Muscle of back (tissue), 11 donors: ENCODE data around the gene SYNPR. TPM values are rescaled to one million over a fixed set of nuclear protein-coding genes. Genes with fewer than 3 reads are reported as not detected.
A peak's percentile ranks its signal among the peaks of the same experiment; 100 is the strongest.

Source experiments
- DNase-seq, 3 donors: peaks; one replicate each; pipeline versions ENCODE4 v3.0.0 to v3.0.0-alpha.2; 2013
- polyA plus RNA-seq, 10 donors: library from polyadenylated mRNA; unstranded; fragments of 120-200 nt; gene quantifications; one replicate each; pipeline ENCODE4 v1.2.1, GENCODE V29; 2013; ENCODE audit not compliant: insufficient read length in 10 of 10

SYNPR gene
- polyA plus RNA-seq, 10 donors = 0.25 TPM; not detected in 9

DNA sequence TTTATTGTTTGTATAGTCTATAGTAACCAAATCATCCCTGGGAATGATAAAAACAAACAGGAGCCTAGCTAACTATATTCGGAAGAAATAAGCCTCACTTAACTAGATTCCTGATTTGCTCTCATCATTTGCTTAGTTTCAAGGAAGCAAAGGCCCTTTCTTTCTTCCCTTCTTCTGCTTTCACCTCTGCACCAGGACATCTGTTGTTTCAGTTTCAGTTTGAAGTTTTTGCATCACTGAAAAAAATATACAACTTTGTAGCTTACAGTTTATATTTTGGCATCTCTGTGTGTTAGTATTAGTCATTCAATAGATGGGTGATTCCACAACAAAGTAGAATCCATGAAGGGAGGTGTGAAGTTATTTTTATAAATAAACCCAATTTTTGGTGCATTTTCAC lies 260.8 kb downstream of the SYNPR start:
- DNase-seq = no peak

DNA sequence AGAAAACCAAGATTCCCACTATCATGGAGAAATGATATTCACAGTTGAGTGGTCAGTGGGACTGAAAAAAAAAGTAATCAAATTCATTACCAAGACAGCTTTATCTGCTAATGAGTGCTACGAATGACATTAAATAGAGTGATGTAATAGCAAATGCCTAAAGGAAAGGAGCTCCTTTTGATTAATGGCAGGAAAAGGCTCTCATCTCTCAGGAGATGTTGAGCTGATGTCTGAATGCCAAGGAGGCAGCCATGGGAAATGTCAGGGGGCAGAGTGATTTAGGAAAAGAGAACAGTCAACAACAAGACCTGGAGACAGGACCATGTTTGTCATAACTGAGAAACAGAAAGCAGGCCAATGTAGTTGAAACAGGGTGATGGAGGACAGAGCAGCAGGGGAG lies 277.7 kb downstream of the SYNPR start:
- no peak for DNase-seq

DNA sequence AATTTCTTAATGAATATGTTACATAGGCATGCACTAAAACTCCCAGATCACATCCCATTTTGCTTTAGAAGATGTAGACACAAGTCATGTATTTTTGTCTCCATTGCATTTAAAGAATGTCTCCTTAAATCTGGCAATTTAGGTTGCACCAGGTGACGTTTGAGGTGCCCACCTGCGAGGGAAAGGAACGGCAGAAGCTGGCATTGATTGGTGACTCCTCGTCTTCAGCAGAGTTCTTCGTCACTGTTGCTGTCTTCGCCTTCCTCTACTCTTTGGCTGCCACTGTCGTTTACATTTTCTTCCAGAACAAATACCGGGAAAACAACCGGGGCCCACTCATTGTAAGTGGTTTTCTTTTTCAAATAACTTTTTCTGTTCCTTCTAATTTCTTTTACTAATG lies 278.3 kb downstream of the SYNPR start:
- DNase-seq = no peak

DNA sequence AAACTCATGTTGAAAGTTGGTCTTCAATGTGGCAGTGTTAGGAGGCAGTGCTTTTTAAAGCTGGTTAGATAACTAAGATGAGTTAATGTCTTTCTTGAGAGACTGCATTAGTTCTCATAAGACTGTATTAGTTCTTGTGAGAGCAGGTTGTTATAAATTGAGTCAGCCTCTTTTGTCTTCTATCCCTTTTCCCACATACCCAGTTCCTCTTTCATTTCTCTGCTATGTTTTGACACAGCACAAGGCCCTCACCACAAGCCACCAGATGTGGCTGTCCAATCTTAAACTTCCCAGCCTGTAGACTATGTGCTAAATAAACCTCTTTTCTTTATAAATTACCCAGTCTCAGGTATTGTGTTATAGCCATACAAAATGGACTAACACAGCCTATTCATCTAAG lies 279.8 kb downstream of the SYNPR start:
- DNase-seq = no peak

DNA sequence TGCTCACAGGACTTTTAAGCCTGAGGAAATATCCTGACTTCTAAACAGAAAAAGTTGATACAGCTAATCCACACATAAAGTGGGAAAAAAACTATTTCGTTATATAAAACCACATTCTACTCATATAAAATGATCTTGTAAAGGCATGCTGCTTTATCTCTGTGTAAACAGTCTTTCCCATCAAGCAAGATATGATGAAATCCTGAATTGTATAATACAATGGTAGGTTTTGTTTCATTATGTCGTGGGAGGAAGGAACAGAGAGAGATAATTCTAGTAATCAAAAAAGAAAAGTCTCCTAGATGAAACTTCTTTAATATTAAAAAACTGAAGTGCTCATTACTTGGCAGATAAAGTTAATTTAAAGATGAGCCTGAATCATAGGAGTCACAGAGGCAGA lies 281.8 kb downstream of the SYNPR start:
- DNase-seq = no peak

DNA sequence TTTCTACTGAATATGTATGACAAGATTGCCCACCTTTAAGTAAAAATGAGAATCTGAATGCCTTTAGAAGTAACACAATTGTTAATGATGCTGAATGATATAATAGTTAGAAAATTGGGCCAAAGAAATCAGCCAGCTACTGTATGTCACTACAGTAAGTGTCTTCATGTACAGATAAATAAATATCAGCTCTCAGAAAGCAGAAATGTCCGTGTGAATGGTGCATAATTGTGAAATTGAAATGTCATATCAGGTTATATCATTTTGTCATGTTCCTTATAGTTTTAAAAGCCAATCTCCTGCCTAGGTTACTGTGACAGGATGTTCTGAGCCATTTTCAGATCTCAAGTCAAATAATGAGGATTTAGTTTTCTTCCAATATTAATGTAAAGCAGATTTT lies 283.8 kb downstream of the SYNPR start:
- DNase-seq = no peak

DNA sequence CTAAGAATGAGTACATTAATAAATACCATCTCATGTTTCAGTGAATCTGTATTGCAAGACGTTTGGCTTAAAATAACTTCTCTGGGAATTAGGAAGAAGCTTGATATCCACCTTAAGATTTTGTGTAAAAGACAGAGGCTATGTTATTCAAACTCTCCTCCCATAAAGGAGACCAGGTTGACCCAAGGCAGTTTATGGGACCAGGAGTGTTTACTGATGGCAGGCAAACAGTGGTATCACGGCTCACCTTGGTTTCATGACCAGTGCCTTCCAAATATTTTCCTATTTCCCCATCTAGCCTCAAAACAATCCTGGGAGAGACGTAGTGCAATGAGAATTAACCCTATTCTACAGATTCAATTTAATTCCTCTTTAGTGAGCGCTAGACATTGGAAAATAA lies 284.2 kb downstream of the SYNPR start:
- no peak for DNase-seq

DNA sequence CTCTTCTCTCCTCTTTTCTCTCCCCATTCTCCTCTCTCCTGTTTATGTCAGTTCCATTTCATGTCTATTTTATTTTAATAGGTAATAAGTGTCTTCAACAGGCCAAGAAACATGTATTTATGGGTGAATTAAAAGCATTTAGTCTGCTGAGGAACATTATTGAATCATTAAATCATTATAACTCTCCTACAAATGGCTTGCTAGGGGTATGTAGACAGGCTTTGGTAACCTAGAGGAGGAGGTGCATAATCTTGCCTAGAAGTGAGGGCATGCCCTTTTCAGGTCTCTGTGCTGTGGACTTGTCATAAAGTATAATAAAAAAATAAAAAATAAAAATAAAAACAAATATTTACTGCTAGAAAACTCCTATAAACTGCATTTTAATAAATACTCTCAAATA lies 285.5 kb downstream of the SYNPR start:
- no peak for DNase-seq

DNA sequence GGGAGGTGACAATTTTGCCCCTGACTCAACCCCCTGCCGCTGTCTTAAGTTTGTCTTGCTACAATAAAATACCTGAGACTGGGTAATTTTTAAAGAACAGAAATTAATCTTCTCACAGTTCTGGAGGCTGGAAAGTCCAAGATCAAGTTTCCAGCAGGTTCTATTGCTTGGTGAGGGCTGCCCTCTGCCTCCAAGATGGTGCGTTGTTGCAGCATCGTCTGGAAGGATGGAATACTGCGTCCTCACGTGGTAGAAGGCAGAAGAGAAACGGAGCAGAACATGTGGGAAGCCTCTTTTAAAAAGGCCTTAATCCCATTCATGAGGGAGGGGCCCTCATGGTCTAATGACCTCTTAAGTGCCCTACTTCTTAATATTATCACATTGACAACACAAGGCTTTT lies 287.1 kb downstream of the SYNPR start:
- no peak for DNase-seq

DNA sequence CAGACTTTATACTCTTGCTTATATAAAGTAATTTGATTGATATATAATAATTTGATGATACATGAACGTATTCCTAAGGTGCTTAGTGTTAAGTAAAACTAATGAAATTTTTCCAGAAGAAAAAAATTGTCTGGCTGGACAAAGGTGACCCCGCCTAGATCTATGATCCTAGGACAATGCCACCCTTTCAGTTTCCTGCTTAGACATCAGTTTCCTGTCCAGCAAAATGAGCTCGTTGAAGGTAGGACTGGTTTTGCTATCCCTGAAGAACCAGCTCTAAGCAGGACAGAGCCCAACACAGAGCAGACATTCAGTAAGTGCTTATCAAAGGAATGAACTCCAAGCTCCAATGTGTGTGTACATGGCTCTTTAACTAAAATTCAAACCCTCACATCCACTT lies 293.6 kb downstream of the SYNPR start:
- DNase-seq = no peak

DNA sequence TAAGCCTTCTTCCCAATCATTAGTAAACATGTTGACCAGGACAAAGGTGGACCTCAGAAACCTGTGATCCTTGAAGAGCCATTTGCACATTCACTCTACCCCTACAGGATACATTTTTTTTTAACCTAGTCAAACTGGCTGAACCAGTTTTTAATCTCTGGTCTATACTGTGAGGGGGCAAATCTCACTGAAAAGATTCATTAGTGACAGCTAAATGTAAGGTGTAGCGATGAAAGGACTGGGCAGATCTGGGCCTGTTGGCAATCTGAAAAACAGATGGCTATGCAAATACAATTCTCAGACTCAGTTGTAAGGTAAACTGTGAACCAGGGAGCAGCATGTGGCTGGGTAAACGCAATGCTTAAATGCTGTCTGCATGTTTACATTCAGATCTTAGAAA lies 298.7 kb downstream of the SYNPR start:
- DNase-seq = no peak

DNA sequence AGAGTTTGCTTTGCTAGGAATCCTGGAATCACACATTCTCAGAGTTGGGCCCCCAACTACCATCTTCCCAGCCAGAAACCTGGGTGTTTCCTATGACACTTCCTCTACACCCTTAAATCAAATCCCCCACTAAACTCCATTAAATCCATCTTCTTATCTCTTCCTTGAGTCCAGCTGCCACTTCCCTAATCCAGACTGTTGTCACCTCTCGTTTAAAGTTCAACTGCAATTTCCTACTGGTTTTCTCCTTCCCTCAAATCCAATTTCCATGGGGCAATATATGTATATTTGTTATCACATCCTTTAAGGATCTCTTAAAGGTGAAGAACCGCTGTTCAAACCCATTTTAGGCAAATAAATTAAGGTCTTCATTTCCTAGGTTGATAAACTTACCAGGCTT lies 300.8 kb downstream of the SYNPR start:
- DNase-seq = no peak

DNA sequence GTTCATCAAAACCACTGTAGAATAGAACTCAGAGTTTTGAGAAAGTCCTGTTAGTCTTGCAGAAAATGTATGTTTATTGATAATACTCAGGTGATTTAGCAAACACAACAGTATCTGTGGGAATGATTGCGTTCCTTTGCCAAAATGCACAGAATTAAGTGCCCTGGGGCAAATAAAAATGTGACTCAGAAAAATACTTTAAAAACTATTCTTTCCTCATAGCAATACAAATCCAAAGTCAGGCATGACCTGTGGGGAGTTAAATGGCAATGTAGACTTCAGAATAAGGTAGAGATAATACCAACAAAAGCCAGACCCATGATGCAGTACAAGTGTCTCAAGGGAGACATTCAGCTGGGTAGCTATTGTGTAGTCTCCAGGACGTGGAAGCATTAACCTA lies 302.0 kb downstream of the SYNPR start:
- no peak for DNase-seq

DNA sequence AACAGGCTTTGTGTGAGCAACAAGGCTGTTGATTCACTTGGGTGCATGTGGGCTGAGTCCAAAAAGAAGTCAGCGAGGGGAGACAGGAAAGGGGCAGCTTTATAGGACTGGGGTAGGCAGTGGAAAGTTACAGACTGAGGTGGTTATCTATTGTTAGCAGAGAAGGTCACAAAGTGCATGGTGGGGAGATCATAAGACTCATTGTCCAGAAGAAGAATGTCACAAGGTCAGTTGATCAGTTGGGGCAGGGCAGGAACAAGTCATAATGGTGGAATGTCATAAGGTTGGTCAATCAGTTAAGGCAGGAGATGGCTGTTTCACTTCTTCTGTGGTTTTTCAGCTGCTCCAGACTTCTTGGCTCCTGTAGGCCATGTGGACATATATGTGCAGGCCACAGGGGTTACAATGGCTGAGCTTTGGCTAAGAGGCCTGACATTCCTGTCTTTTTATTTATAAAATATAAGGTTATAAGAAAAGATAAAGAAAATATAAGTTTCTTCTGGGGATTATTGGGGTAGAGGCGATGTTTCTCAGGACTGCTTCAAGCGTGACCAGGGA lies 304.9 kb downstream of the SYNPR start:
- DNase-seq = no peak

DNA sequence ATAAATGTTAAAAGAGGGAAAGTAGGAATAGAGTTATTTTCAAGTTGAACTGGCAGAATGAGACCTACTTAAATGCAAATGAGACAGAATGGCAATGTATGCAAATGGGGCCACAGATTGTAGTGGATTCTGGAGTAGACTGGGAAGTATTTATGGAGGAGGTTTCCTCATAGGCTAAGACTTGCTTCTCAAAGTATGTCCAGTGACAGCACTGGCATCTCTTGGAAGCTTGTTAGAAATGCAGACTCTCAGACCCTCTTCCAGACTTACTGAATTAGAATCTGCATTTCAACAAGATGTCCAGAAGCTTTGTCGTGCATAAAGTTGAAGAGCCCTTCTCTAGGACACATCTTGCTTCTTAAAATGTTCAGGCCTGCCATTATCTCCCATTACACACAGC lies 306.6 kb downstream of the SYNPR start:
- DNase-seq = no peak

DNA sequence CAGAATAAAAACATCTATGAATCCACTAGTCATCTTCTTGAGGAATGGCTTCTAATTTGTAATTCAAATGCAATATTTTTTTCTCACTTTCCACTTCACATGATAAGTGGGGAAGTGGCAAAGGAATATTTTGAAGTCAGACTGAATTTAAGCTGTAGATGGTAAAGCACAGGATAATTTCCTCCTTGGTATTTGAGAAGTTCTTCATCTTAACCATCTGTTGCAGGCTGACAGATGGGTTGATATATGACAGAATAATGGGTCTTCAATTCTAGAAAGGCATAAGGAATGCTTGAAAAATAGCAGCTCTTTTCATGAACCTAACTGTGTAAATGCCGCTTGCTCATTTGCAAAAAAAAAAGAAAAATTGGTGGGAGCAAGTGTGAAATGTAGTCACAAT lies 307.8 kb downstream of the SYNPR start:
- no peak for DNase-seq

DNA sequence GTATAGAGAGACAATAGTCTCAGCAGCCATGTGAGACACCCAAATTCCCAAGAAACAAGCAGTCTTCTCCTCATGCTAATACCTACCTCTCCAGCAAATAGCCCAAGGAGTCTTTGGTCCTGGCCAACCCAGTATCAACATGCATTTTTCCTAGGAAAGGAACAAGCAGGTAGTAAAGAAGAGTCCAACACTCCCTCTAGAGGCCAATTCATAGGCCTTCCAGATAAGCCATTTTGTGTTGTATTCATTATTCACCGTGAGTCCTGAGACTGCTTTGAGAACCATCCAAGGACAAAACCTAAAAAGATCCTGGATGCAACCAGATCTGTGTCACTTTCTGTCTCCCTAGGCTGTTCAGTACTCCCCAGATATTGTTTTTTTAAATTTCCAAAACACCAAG lies 310.8 kb downstream of the SYNPR start:
- DNase-seq = no peak

DNA sequence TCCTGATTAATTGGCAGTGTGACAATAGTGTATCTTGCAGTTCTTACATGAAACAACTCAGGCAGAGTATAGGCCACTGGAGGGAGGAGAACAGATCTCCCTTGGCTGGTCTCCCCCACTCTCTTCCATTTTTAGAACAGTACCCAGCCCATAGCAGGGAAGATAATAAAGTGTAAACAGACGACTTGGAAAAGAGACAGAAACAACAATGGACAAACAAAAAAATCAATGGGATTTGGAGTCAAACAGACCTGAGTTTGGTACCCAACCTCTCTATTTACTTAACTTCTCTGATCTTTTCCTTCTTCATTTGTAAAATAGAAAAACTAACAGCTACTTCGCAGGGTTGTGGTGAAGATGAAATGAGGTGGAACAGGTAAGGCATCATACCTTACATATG lies 315.7 kb downstream of the SYNPR start:
- no peak for DNase-seq

DNA sequence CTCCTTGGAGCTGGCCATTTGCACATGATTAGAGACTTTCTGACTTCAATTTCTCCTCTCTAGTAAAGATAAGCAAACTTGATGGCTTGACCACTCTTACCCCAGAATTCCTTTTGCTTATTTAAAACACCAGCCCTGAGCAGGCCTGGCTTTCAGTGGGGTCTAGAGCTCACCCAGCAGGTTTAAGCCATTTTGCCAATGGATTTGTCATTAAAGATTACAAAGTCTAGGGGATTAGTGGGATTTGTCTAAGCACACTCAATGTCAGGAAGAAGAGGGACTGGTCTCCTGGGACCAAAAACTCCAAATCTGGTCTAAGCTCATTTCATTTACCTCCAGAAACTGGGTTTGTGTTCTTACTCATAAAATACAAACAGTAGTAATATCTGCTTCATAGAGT lies 317.1 kb downstream of the SYNPR start:
- DNase-seq = no peak

DNA sequence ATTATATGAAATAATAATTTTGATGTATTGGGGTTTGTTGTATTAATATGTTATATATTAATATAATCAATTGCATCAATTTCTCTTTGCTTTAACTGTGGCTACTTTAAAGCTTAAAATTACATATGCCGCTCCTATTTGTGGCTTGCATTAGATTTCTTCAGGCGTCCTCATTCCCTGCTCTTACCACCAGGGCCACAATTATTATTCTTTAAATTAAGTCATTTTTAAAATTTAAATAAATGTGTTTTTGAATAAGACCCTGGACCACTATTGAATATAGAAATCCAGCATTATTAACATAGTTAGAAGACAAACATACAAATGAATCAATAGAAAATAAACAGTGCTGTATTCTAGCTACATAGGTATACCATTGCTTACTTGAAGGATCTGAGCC lies 318.9 kb downstream of the SYNPR start:
- no peak for DNase-seq

DNA sequence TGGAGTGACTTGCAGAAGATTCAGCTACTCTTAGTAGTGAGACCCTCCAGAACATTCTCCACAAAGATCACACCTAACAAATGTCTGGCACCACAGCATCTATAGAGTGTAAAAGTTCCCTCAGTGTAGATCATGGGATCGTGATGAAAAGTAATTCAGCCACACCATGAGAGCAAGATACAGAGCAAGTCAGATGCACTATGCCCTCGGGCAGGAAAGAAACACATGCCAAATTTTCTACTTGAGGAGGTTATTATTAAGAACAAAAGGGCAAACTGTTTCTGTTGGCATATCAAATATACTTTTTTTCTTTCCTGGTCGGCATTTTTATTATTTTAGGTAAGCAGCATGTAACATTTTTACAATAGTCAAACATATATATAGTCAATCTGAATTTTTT lies 329.6 kb downstream of the SYNPR start:
- no peak for DNase-seq

DNA sequence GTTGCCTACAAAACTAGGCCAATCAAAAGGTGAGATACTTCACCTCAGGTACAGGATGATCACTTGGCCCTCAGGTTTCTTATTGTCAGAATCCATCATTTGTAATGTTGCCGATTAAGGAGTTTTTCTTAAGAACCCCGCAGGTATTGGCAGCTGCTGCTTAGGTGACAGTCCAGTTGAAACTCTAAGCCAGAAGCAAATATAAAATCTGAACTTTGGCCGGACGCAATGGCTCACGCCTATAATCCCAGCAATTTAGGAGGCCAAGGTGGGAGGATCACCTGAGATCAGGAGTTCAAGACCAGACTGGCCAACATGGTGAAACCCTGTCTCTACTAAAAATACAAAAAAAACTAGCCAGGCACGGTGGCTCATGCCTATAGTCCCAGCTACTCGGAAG lies 331.3 kb downstream of the SYNPR start:
- DNase-seq = no peak

DNA sequence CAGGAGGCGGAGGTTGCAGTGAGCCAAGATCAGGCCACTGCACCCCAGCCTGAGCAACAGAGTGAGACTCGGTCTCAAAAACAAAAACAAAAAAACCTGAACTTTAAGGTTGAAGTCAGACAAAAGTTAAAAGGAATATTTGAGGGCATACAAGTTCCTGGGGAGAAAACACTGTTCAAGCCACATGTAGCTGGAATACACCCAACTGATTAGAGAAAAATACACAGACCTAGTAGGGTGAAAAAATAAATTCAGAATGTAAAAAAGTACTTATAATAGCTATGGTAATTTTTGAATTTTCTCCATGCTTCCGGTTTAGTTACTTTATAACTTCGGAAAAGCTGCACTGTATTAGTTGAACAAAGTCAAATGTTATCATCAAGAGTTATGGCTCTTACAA lies 331.7 kb downstream of the SYNPR start:
- DNase-seq = no peak

DNA sequence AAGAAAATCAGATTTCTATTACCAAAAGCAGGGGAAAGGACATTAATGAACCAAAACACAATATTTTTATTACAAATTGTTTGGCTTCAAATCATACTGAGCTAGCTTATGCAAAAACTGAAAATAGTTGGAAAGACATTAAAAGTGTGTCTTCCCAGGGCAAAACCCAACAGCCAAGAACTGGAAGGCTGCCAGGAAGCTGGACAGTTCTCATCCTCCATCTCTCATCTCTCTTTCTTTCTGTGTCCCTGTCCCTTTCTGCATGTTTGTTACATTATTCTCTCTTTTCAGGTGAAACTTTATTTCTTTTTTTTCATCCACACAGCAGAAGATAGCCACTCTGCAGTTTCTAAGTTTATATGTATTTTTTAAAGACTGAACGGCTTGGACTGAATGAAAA lies 333.3 kb downstream of the SYNPR start:
- DNase-seq = peak in 1 of 3 donors; percentile 4

DNA sequence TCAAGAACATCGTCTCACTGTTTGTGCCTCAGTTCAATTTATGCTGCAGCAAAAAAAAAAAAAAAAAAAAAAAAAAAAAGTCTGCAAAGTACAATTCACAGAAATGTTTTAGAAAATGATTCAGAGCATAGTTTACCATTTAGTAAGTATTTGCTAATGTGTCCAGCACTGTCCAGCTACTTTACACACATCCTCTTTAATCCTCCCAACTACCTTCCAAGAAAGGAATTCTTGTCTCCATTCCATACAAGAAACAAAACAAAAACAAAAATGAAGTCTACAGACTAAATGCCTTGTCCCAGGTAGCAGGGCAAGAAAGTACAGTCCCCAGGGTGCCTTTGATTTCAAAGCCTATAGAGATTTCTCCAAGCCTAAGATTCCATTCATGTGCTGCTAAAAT lies 335.5 kb downstream of the SYNPR start:
- DNase-seq = peak in 1 of 3 donors; percentile 29
